ENCODE results near the gene INAFM2. TPM values are rescaled to one million over a fixed set of nuclear protein-coding genes. Genes with fewer than 3 reads are reported as not detected.
A peak's percentile ranks its signal among the peaks of the same experiment; 100 is the strongest.

The INAFM2 gene
- total RNA-seq, 4 donors from 2014 or later: 39.0 to 41.3 (median 40.7) TPM

DNA sequence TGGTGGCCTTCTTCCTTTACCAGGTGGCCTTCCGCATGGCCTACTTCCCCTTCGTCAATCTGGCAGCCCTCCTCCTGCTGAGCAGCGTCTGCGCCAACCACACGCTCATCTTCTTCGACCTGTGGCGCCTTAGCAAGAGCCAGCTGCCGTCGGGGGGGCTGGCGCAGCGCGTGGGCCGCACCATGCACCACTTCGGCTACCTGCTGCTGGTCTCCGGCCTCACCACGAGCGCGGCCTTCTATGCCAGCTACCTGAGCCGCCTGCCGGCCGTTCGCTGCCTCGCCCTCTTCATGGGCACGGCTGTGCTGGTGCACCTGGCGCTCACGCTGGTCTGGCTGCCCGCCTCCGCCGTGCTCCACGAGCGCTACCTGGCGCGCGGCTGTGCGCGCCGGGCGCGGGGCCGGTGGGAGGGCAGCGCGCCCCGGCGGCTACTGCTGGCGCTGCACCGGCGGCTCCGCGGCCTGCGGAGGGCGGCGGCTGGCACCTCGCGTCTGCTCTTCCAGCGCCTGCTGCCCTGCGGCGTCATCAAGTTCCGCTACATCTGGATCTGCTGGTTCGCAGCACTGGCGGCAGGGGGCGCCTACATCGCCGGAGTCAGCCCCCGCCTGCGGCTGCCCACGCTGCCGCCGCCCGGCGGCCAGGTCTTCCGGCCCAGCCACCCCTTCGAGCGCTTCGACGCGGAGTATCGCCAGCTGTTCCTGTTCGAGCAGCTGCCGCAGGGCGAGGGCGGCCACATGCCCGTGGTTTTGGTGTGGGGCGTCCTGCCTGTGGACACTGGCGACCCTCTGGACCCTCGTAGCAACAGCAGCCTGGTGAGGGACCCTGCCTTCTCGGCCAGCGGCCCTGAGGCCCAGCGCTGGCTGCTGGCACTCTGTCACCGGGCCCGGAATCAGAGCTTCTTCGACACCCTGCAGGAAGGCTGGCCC, 44.5 kb downstream of the INAFM2 start:
- H3K4me3 ChIP-seq: peak overlapping the region; percentile 44 to 54 (median 50)
- 31% methylated on average over 24 of the region's 91 CpGs for WGBS
- DNase-seq (ENCODE audit: extremely low spot score): no peak

DNA sequence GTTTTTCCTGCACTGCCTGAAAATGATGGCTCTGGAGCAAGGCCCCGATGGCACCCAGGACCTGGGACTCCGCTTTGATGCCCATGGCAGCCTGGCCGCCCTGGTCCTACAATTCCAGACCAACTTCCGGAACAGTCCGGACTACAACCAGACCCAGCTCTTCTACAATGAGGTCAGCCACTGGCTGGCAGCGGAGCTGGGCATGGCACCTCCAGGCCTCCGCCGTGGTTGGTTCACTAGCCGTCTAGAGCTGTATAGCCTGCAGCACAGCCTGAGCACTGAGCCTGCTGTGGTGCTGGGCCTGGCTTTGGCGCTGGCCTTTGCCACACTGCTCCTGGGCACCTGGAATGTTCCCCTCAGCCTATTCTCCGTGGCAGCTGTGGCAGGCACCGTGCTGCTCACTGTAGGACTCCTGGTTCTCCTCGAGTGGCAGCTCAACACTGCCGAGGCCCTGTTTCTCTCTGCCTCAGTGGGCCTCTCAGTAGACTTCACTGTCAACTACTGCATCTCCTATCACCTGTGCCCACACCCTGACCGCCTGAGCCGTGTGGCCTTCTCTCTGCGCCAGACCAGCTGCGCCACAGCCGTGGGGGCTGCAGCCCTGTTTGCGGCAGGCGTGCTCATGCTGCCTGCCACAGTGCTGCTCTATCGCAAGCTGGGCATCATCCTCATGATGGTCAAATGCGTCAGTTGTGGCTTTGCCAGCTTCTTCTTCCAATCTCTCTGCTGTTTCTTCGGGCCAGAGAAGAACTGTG, 45.4 kb downstream of the INAFM2 start:
- Histone ChIP-seq H3K27me3 (no peaks in the 10 kb centered on the region), H3K9me3 (no peaks in the 10 kb centered on the region), H3K27ac (replicated peaks in 1 of 4) (no peak overlapping the region), H3K36me3 (no peaks in the 10 kb centered on the region), H3K4me3 (no peak overlapping the region), H3K4me1 (peaks cover 19 to 25% (median 21%) of the 10 kb centered on the region in 4 donors)
- DNase-seq (ENCODE audit: extremely low spot score): no peak
- intact Hi-C loops (cut with DNase I): loop anchor here (1.0 to 5.0 kb wide), 2 partner anchors 47 to 53 kb away; partner anchors contain the start of gene INAFM2
- TF ChIP-seq, protein P1, sequence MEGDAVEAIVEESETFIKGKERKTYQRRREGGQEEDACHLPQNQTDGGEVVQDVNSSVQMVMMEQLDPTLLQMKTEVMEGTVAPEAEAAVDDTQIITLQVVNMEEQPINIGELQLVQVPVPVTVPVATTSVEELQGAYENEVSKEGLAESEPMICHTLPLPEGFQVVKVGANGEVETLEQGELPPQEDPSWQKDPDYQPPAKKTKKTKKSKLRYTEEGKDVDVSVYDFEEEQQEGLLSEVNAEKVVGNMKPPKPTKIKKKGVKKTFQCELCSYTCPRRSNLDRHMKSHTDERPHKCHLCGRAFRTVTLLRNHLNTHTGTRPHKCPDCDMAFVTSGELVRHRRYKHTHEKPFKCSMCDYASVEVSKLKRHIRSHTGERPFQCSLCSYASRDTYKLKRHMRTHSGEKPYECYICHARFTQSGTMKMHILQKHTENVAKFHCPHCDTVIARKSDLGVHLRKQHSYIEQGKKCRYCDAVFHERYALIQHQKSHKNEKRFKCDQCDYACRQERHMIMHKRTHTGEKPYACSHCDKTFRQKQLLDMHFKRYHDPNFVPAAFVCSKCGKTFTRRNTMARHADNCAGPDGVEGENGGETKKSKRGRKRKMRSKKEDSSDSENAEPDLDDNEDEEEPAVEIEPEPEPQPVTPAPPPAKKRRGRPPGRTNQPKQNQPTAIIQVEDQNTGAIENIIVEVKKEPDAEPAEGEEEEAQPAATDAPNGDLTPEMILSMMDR (IDR thresholded peaks at IDR 0.05): no peak
- TF ChIP-seq POLR2AphosphoS5 (IDR thresholded peaks at IDR 0.05): no peak
- no peak for TF ChIP-seq POLR2A (IDR thresholded peaks at IDR 0.05; ENCODE audit: low read depth)
- TF ChIP-seq EP300 (IDR thresholded peaks at IDR 0.05): no peak
- WGBS: 92% methylated on average over 21 of the region's 24 CpGs

More for the DNA sequence above, 44.5 kb downstream of the INAFM2 start:
- Histone ChIP-seq H3K9me3 (no peaks in the 10 kb centered on the region), H3K36me3 (no peaks in the 10 kb centered on the region), H3K27me3 (no peaks in the 10 kb centered on the region), H3K4me1 (peaks cover 19 to 25% (median 21%) of the 10 kb centered on the region in 4 donors), H3K27ac (replicated peaks in 1 of 4) (peak overlapping the region in 2 of 4 donors; percentile 28 to 48)
- intact Hi-C loops (cut with DNase I): loop anchor here (1.0 to 5.0 kb wide), 2 partner anchors 46 to 54 kb away; partner anchors contain the start of gene INAFM2
- TF ChIP-seq, protein P1 (IDR thresholded peaks at IDR 0.05): peak; percentile 88 to 94 (median 94)
- no peak for TF ChIP-seq POLR2A (IDR thresholded peaks at IDR 0.05; ENCODE audit: low read depth)
- peak in 1 of 2 donors; percentile 72 for TF ChIP-seq POLR2AphosphoS5 (IDR thresholded peaks at IDR 0.05)
- TF ChIP-seq EP300 (IDR thresholded peaks at IDR 0.05): no peak

DNA sequence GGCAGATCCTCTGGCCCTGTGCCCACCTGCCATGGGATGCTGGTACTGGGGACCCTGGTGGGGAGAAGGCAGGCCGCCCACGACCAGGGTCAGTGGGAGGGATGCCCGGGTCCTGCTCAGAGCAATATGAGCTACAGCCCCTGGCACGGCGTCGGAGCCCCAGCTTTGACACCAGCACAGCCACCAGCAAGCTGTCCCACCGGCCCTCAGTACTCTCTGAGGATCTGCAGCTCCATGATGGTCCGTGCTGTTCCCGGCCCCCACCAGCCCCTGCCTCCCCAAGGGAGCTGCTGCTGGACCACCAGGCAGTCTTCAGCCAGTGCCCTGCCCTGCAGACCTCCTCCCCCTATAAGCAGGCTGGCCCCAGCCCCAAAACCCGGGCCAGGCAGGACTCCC, 46.0 kb downstream of the INAFM2 start:
- Histone ChIP-seq H3K4me3 (no peak overlapping the region), H3K27me3 (no peaks in the 10 kb centered on the region), H3K27ac (replicated peaks in 1 of 4) (no peak overlapping the region), H3K4me1 (peaks cover 19 to 25% (median 21%) of the 10 kb centered on the region in 4 donors), H3K9me3 (no peaks in the 10 kb centered on the region), H3K36me3 (no peaks in the 10 kb centered on the region)
- intact Hi-C loops (cut with DNase I): loop anchor here (5.0 kb wide), 1 partner anchor 47 kb away; the partner anchor contains the start of gene INAFM2
- TF ChIP-seq, protein P1 (IDR thresholded peaks at IDR 0.05): no peak
- TF ChIP-seq EP300 (IDR thresholded peaks at IDR 0.05): no peak
- no peak for TF ChIP-seq POLR2AphosphoS5 (IDR thresholded peaks at IDR 0.05)
- TF ChIP-seq POLR2A (IDR thresholded peaks at IDR 0.05; ENCODE audit: low read depth): no peak
- DNase-seq (ENCODE audit: extremely low spot score): no peak
- WGBS: 93% methylated on average over 8 of the region's 10 CpGs

DNA sequence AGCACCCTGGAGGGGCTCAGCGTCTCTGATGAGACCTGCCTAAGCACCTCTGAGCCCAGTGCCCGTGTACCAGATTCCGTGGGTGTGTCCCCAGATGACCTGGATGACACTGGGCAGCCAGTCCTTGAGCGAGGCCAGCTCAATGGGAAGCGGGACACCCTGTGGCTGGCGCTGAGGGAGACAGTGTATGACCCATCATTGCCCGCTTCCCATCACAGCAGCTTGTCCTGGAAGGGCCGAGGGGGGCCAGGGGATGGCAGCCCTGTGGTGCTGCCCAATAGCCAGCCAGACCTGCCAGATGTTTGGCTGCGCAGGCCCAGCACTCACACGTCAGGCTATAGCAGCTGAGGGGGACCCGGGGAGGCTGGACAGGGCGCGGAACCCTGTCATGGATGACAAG, 46.5 kb downstream of the INAFM2 start:
- intact Hi-C loops (cut with DNase I): loop anchor here (5.0 kb wide), 1 partner anchor 48 kb away; the partner anchor contains the start of gene INAFM2
- Histone ChIP-seq H3K27me3 (no peaks in the 10 kb centered on the region), H3K4me1 (peaks cover 19 to 25% (median 21%) of the 10 kb centered on the region in 4 donors), H3K9me3 (no peaks in the 10 kb centered on the region), H3K36me3 (no peaks in the 10 kb centered on the region), H3K27ac (replicated peaks in 1 of 4) (no peak overlapping the region), H3K4me3 (no peak overlapping the region)
- DNase-seq (ENCODE audit: extremely low spot score): no peak
- WGBS: no CpG with 5 or more reads among the region's 13 CpGs
- TF ChIP-seq, protein P1 (IDR thresholded peaks at IDR 0.05): no peak

All from esophagus muscularis mucosa (tissue), 4 donors.